ENCODE data around the gene CLDN19.

CLDN19 gene

GRCh38 chr1:42773420-42773819, 33.4 kb upstream of the CLDN19 start:
- H3K9ac ChIP-seq (ENCODE audit: low read length), result no peak overlapping the region
- H3K36me3 ChIP-seq (ENCODE audit: insufficient read depth, low read length), result peaks cover 50% of the 10 kb centered on the region
- H3K27me3 ChIP-seq (ENCODE audit: control insufficient read depth in 1 of 2, insufficient read depth in 2 of 2, low read length in 2 of 2), result no peaks in the 10 kb centered on the region
- no peak overlapping the region for H3K4me3 ChIP-seq (ENCODE audit: low read depth in 1 of 2, low read length in 2 of 2)
- no peak overlapping the region for H3K27ac ChIP-seq (ENCODE audit: low read depth, low read length)
- peaks cover 3% of the 10 kb centered on the region for H3K4me1 ChIP-seq (ENCODE audit: insufficient read depth, low read length)
- H3K9me3 ChIP-seq (ENCODE audit: low read length), result no peaks in the 10 kb centered on the region

- H3K4me1 ChIP-seq (ENCODE audit: insufficient read depth, low read length), result peaks cover 16% of the 10 kb centered on the region
- no peaks in the 10 kb centered on the region for H3K9me3 ChIP-seq (ENCODE audit: low read length)
- no peaks in the 10 kb centered on the region for H3K27me3 ChIP-seq (ENCODE audit: control insufficient read depth in 1 of 2, insufficient read depth in 2 of 2, low read length in 2 of 2)
- H3K4me3 ChIP-seq (ENCODE audit: low read depth in 1 of 2, low read length in 2 of 2), result no peak overlapping the region
- no peak overlapping the region for H3K9ac ChIP-seq (ENCODE audit: low read length)
- no peak overlapping the region for H3K27ac ChIP-seq (ENCODE audit: low read depth, low read length)
- H3K36me3 ChIP-seq (ENCODE audit: insufficient read depth, low read length), result peaks cover 17% of the 10 kb centered on the region
These were observed 29.8 kb upstream of the CLDN19 start for GRCh38 chr1:42769811-42770210.

- H3K4me1 ChIP-seq (ENCODE audit: insufficient read depth, low read length), result peaks cover 21% of the 10 kb centered on the region
- no peak overlapping the region for H3K27ac ChIP-seq (ENCODE audit: low read depth, low read length)
- H3K27me3 ChIP-seq (ENCODE audit: control insufficient read depth in 1 of 2, insufficient read depth in 2 of 2, low read length in 2 of 2), result no peaks in the 10 kb centered on the region
- peak overlapping the region; percentile 88 to 90 for H3K4me3 ChIP-seq (ENCODE audit: low read depth in 1 of 2, low read length in 2 of 2)
- no peaks in the 10 kb centered on the region for H3K9me3 ChIP-seq (ENCODE audit: low read length)
- peak overlapping the region; percentile 57 for H3K9ac ChIP-seq (ENCODE audit: low read length)
- peaks cover under 1% of the 10 kb centered on the region for H3K36me3 ChIP-seq (ENCODE audit: insufficient read depth, low read length)
These were observed 28.1 kb upstream of the CLDN19 start for GRCh38 chr1:42768172-42768571.

- H3K9ac ChIP-seq (ENCODE audit: low read length), result peak overlapping the region; percentile 57
- H3K4me1 ChIP-seq (ENCODE audit: insufficient read depth, low read length), result peaks cover 21% of the 10 kb centered on the region
These were observed 27.5 kb upstream of the CLDN19 start for GRCh38 chr1:42767510-42768000.

GRCh38 chr1:42766741-42767509, 26.9 kb upstream of the CLDN19 start, which contains the start of the genes C1orf50 and P3H1:
Gene C1orf50, plus strand, starts transcription at chr1:42767249. Its CDS starts 63 bp downstream, at chr1:42767312.
Gene P3H1, minus strand, starts transcription at chr1:42767028. Its CDS starts 57 bp downstream, at chr1:42766971.
- no peaks in the 10 kb centered on the region for H3K36me3 ChIP-seq (ENCODE audit: insufficient read depth, low read length)
- H3K4me1 ChIP-seq (ENCODE audit: insufficient read depth, low read length), result peaks cover 21% of the 10 kb centered on the region
- H3K9me3 ChIP-seq (ENCODE audit: low read length), result no peaks in the 10 kb centered on the region
- H3K27ac ChIP-seq (ENCODE audit: low read depth, low read length), result peak within 1 kb of the TSS; percentile 83
- no peaks in the 10 kb centered on the region for H3K27me3 ChIP-seq (ENCODE audit: control insufficient read depth in 1 of 2, insufficient read depth in 2 of 2, low read length in 2 of 2)
- H3K9ac ChIP-seq (ENCODE audit: low read length), result peak within 1 kb of the TSS; percentile 72
- H3K4me3 ChIP-seq (ENCODE audit: low read depth in 1 of 2, low read length in 2 of 2), result peak within 1 kb of the TSS; percentile 88 to 90

More at GRCh38 chr1:42767510-42768000, 27.5 kb upstream of the CLDN19 start:
- no peaks in the 10 kb centered on the region for H3K9me3 ChIP-seq (ENCODE audit: low read length)
- H3K27me3 ChIP-seq (ENCODE audit: control insufficient read depth in 1 of 2, insufficient read depth in 2 of 2, low read length in 2 of 2), result no peaks in the 10 kb centered on the region
- H3K36me3 ChIP-seq (ENCODE audit: insufficient read depth, low read length), result no peaks in the 10 kb centered on the region
- peak overlapping the region; percentile 88 to 90 for H3K4me3 ChIP-seq (ENCODE audit: low read depth in 1 of 2, low read length in 2 of 2)
- peak overlapping the region; percentile 81 for H3K27ac ChIP-seq (ENCODE audit: low read depth, low read length)

- H3K9me3 ChIP-seq (ENCODE audit: low read length), result no peaks in the 10 kb centered on the region
- peaks cover 21% of the 10 kb centered on the region for H3K4me1 ChIP-seq (ENCODE audit: insufficient read depth, low read length)
These were observed 26.1 kb upstream of the CLDN19 start for GRCh38 chr1:42765832-42766740.

GRCh38 chr1:42765269-42765668, 25.2 kb upstream of the CLDN19 start:
- Histone ChIP-seq H3K4me3 (ENCODE audit: low read depth in 1 of 2, low read length in 2 of 2) (peak overlapping the region; percentile 73 to 88), H3K27ac (ENCODE audit: low read depth, low read length) (peak overlapping the region; percentile 83), H3K9ac (ENCODE audit: low read length) (peak overlapping the region; percentile 27), H3K36me3 (ENCODE audit: insufficient read depth, low read length) (no peaks in the 10 kb centered on the region), H3K27me3 (ENCODE audit: control insufficient read depth in 1 of 2, insufficient read depth in 2 of 2, low read length in 2 of 2) (no peaks in the 10 kb centered on the region), H3K9me3 (ENCODE audit: low read length) (no peaks in the 10 kb centered on the region), H3K4me1 (ENCODE audit: insufficient read depth, low read length) (peaks cover 21% of the 10 kb centered on the region)

More at GRCh38 chr1:42765832-42766740, 26.1 kb upstream of the CLDN19 start:
- H3K27ac ChIP-seq (ENCODE audit: low read depth, low read length), result peak overlapping the region; percentile 83
- H3K4me3 ChIP-seq (ENCODE audit: low read depth in 1 of 2, low read length in 2 of 2), result peak overlapping the region; percentile 73 to 88
- H3K9ac ChIP-seq (ENCODE audit: low read length), result peak overlapping the region; percentile 72
- H3K27me3 ChIP-seq (ENCODE audit: control insufficient read depth in 1 of 2, insufficient read depth in 2 of 2, low read length in 2 of 2), result no peaks in the 10 kb centered on the region
- no peaks in the 10 kb centered on the region for H3K36me3 ChIP-seq (ENCODE audit: insufficient read depth, low read length)

GRCh38 chr1:42762269-42762668, 22.2 kb upstream of the CLDN19 start:
- Histone ChIP-seq H3K9ac (ENCODE audit: low read length) (no peak overlapping the region), H3K27me3 (ENCODE audit: control insufficient read depth in 1 of 2, insufficient read depth in 2 of 2, low read length in 2 of 2) (no peaks in the 10 kb centered on the region), H3K36me3 (ENCODE audit: insufficient read depth, low read length) (peaks cover 28% of the 10 kb centered on the region), H3K9me3 (ENCODE audit: low read length) (no peaks in the 10 kb centered on the region), H3K4me1 (ENCODE audit: insufficient read depth, low read length) (peaks cover 17% of the 10 kb centered on the region), H3K27ac (ENCODE audit: low read depth, low read length) (no peak overlapping the region), H3K4me3 (ENCODE audit: low read depth in 1 of 2, low read length in 2 of 2) (no peak overlapping the region)

GRCh38 chr1:42761567-42761966, 21.5 kb upstream of the CLDN19 start:
- H3K4me3 ChIP-seq (ENCODE audit: low read depth in 1 of 2, low read length in 2 of 2), result no peak overlapping the region
- H3K9ac ChIP-seq (ENCODE audit: low read length), result no peak overlapping the region
- peaks cover 32% of the 10 kb centered on the region for H3K36me3 ChIP-seq (ENCODE audit: insufficient read depth, low read length)
- H3K9me3 ChIP-seq (ENCODE audit: low read length), result no peaks in the 10 kb centered on the region
- H3K4me1 ChIP-seq (ENCODE audit: insufficient read depth, low read length), result peaks cover 17% of the 10 kb centered on the region
- no peak overlapping the region for H3K27ac ChIP-seq (ENCODE audit: low read depth, low read length)
- H3K27me3 ChIP-seq (ENCODE audit: control insufficient read depth in 1 of 2, insufficient read depth in 2 of 2, low read length in 2 of 2), result no peaks in the 10 kb centered on the region

GRCh38 chr1:42759114-42759513, 19.1 kb upstream of the CLDN19 start:
- H3K4me1 ChIP-seq (ENCODE audit: insufficient read depth, low read length), result peaks cover 6% of the 10 kb centered on the region

GRCh38 chr1:42758641-42759040, 18.6 kb upstream of the CLDN19 start:
- peaks cover 61% of the 10 kb centered on the region for H3K36me3 ChIP-seq (ENCODE audit: insufficient read depth, low read length)
- H3K27me3 ChIP-seq (ENCODE audit: control insufficient read depth in 1 of 2, insufficient read depth in 2 of 2, low read length in 2 of 2), result no peaks in the 10 kb centered on the region
- H3K9me3 ChIP-seq (ENCODE audit: low read length), result no peaks in the 10 kb centered on the region
- no peak overlapping the region for H3K27ac ChIP-seq (ENCODE audit: low read depth, low read length)
- H3K4me3 ChIP-seq (ENCODE audit: low read depth in 1 of 2, low read length in 2 of 2), result no peak overlapping the region
- H3K4me1 ChIP-seq (ENCODE audit: insufficient read depth, low read length), result peaks cover 6% of the 10 kb centered on the region
- H3K9ac ChIP-seq (ENCODE audit: low read length), result no peak overlapping the region

More at GRCh38 chr1:42759114-42759513, 19.1 kb upstream of the CLDN19 start:
- H3K27me3 ChIP-seq (ENCODE audit: control insufficient read depth in 1 of 2, insufficient read depth in 2 of 2, low read length in 2 of 2), result no peaks in the 10 kb centered on the region
- no peaks in the 10 kb centered on the region for H3K9me3 ChIP-seq (ENCODE audit: low read length)
- H3K4me3 ChIP-seq (ENCODE audit: low read depth in 1 of 2, low read length in 2 of 2), result no peak overlapping the region
- no peak overlapping the region for H3K27ac ChIP-seq (ENCODE audit: low read depth, low read length)
- H3K36me3 ChIP-seq (ENCODE audit: insufficient read depth, low read length), result peaks cover 57% of the 10 kb centered on the region
- no peak overlapping the region for H3K9ac ChIP-seq (ENCODE audit: low read length)
